NCI-H2029 treated with DMSO at 0.1 percent for 48 hours (cell line): ENCODE data around the gene PSMA8.
"Not testable (repeated sequence)": the region's sequence is repeated elsewhere in the genome, so short reads cannot be mapped to it uniquely, and the experiment has no call there.

Experiments used
- DNase-seq: peaks from one replicate; lab custom pipeline; 2025; lab: John Stamatoyannopoulos, UW

PSMA8 gene

GRCh38 chr18:26233208-26233607 lies 99.5 kb downstream of the PSMA8 start:
- DNase-seq: no peak

GRCh38 chr18:26237363-26237762 lies 103.7 kb downstream of the PSMA8 start:
- not testable (repeated sequence) for DNase-seq

GRCh38 chr18:26238718-26239117 lies 105.0 kb downstream of the PSMA8 start:
- DNase-seq: not testable (repeated sequence)

DNA sequence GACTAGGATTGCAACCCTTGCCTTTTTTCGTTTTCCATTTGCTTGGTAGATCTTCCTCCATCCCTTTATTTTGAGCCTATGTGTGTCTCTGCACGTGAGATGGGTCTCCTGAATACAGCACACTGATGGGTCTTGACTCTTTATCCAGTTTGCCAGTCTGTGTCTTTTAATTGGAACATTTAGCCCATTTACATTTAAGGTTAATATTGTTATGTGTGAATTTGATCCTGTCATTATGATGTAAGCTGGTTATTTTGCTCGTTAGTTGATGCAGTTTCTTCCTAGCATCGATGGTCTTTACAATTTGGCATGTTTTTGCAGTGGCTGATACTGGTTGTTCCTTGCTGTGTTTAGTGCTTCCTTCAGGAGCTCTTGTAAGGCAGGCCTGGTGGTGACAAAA lies 108.7 kb downstream of the PSMA8 start:
- not testable (repeated sequence) for DNase-seq
